K562 (cell line): ENCODE results near the gene OR10G3. TPM values are rescaled to one million over a fixed set of nuclear protein-coding genes. Genes with fewer than 3 reads are reported as not detected.
A peak's percentile ranks its signal among the peaks of the same experiment; 100 is the strongest.

Source experiments
- BCOR ChIP-seq: fragments of 450-650 bp; IDR thresholded peaks from 2 replicates; pipeline ENCODE4 v1.6.1; 2016
- BRF2 ChIP-seq: IDR thresholded peaks from 3 replicates; pipeline ENCODE4 v1.6.1; 2011; ENCODE audit warnings: borderline replicate concordance, mild to moderate bottlenecking; ENCODE audit not compliant: insufficient read length, insufficient read depth
- CC2D1A ChIP-seq: fragments of 450-650 bp; IDR thresholded peaks from 2 replicates; pipeline ENCODE4 v1.6.1; 2017; ENCODE audit warnings: mild to moderate bottlenecking
- CHD2 ChIP-seq: IDR thresholded peaks from 2 replicates; pipeline ENCODE4 v1.6.1; 2011; ENCODE audit warnings: low read depth, low read length
- CTBP1 ChIP-seq: fragments of 450-650 bp; IDR thresholded peaks from 2 replicates; pipeline ENCODE4 v1.6.1; 2016; ENCODE audit warnings: borderline replicate concordance
- EP400 ChIP-seq: fragments of 450-650 bp; IDR thresholded peaks from 2 replicates; pipeline ENCODE4 v1.6.1; 2017; ENCODE audit warnings: antibody characterized with exemption, mild to moderate bottlenecking, moderate library complexity
- FOXJ2 ChIP-seq: fragments of 200-800 bp; sonication (Bioruptor generic); IDR thresholded peaks from 2 replicates; pipeline ENCODE4 v1.6.1; 2016; ENCODE audit warnings: missing genetic modification characterization, missing compliant biosample characterization
- JUND ChIP-seq, 2 experiments: IDR thresholded peaks; 2 replicates in 1 of 2; 3 replicates in 1 of 2; pipeline ENCODE4 v1.6.1; 2011; ENCODE audit warnings: borderline replicate concordance in 2 of 2, low read depth in 2 of 2, low read length in 2 of 2, improper control_type of control experiment in 1 of 2, missing biosample characterization in 1 of 2, missing genetic modification characterization in 1 of 2, missing genetic modification reagents in 1 of 2
- NR2C1 ChIP-seq, 2 experiments: fragments of 450-650 bp; IDR thresholded peaks; 2 replicates each; pipeline ENCODE4 v1.6.1; 2017; ENCODE audit warnings: mild to moderate bottlenecking in 2 of 2, antibody characterized with exemption in 1 of 2, inconsistent platforms in 1 of 2, missing compliant biosample characterization in 1 of 2, missing genetic modification characterization in 1 of 2
- PHB ChIP-seq: fragments of 250-450 bp; sonication (Bioruptor Pico); IDR thresholded peaks from 2 replicates; pipeline ENCODE4 v1.5.0; 2021
- RAD21 ChIP-seq, 2 experiments: fragments of 250-450 bp in 1 of 2; fragments of 450-650 bp in 1 of 2; sonication (Bioruptor Pico) in 1 of 2; formaldehyde crosslinking in 1 of 2; IDR thresholded peaks in 1 of 2; conservative IDR thresholded peaks in 1 of 2; 2 replicates each; pipeline versions ENCODE4 v1.4.0 to v1.8.0; 2020 to 2022; ENCODE audit warnings: mild to moderate bottlenecking in 2 of 2, moderate library complexity in 1 of 2
- RB1 ChIP-seq: fragments of 450-650 bp; IDR thresholded peaks from 2 replicates; pipeline ENCODE4 v1.6.1; 2017; ENCODE audit warnings: low read depth, mild to moderate bottlenecking
- RFX1 ChIP-seq: fragments of 450-650 bp; IDR thresholded peaks from 2 replicates; pipeline ENCODE4 v1.6.1; 2016; ENCODE audit warnings: mild to moderate bottlenecking, moderate library complexity
- SMC3 ChIP-seq: conservative IDR thresholded peaks from 2 replicates; pipeline ENCODE4 v1.6.1; 2011; ENCODE audit warnings: low read depth, low read length, improper control_type of control experiment; ENCODE audit not compliant: insufficient read depth
- TBL1XR1 ChIP-seq, 2 experiments: IDR thresholded peaks; 2 replicates each; pipeline ENCODE4 v1.6.1; 2012; ENCODE audit warnings: improper control_type of control experiment in 2 of 2, low read length in 2 of 2, mild to moderate bottlenecking in 1 of 2
- VEZF1 ChIP-seq: fragments of 200-800 bp; sonication (Bioruptor generic); IDR thresholded peaks from 2 replicates; pipeline ENCODE4 v1.6.1; 2017; ENCODE audit warnings: missing genetic modification characterization, missing compliant biosample characterization
- ZBTB17 ChIP-seq: fragments of 450-650 bp; formaldehyde crosslinking; IDR thresholded peaks from 2 replicates; pipeline ENCODE4 v1.4.0; 2020; ENCODE audit warnings: mild to moderate bottlenecking
- ZMIZ1 ChIP-seq, 2 experiments: fragments of 150-350 bp in 1 of 2; IDR thresholded peaks; 2 replicates each; pipeline ENCODE4 v1.6.1; 2012 to 2016; ENCODE audit warnings: low read depth in 2 of 2, low read length in 2 of 2, mild to moderate bottlenecking in 1 of 2, moderate library complexity in 1 of 2
- ZNF24 ChIP-seq: fragments of 450-650 bp; IDR thresholded peaks from 2 replicates; pipeline ENCODE4 v1.6.1; 2016
- polyA plus RNA-seq, 8 experiments: library from polyadenylated mRNA; depleted of rRNA in 4 of 8; stranded (reverse) in 5 of 8; unstranded in 3 of 8; fragments of >200 nt; fragmentation: Nextera tagmentation in 2 of 8; fragmentation: Illumina TruSeq in 1 of 8; extraction: Ambion mirVana in 2 of 8; extraction: Trizol in 1 of 8; gene quantifications; 2 replicates each; pipeline versions ENCODE4 v1.2.1 to v1.2.3, GENCODE V29; 2011 to 2014; ENCODE audit warnings: inconsistent platforms in 1 of 8, missing spikeins in 1 of 8
- total RNA-seq, 7 experiments: library from RNA; depleted of rRNA in 6 of 7; stranded (reverse); fragments of >200 nt in 6 of 7; fragmentation: Illumina TruSeq in 2 of 7; extraction: Trizol in 2 of 7; gene quantifications; 2 replicates each; pipeline versions ENCODE4 v1.2.1 to v1.2.3, GENCODE V29; 2011 to 2021; ENCODE audit warnings: low replicate concordance in 1 of 7
- TF ChIP-seq, protein P1 (sequence below): sonication (generic); IDR thresholded peaks from 2 replicates; pipeline ENCODE4 v1.6.1; 2016

The OR10G3 gene
- total and polyA plus RNA-seq, 9 of the 15 experiments (the other 6 are each of a cell fraction or from before 2014, with no cell fraction given): not detected

- TF ChIP-seq RFX1 (peak; percentile 80), SMC3 (peak; percentile 79), CHD2 (0 out of 2 replicates have a peak, but pooled peaks have one; percentile 19), FOXJ2 (tag) (peak; percentile 93), ZMIZ1 (IDR thresholded peaks at IDR 0.05; ENCODE audit: low read depth in 2 of 2, low read length in 2 of 2) (peak in 1 of 2 experiments; percentile 62; a peak in 1 of 4 replicates), PHB (no peak), EP400 (peak; percentile 16; the same call in 1 of the 2 replicates), BRF2 (no peak), ZNF24 (peak; percentile 14; the same call in 1 of the 2 replicates), RB1 (0 out of 2 replicates have a peak, but pooled peaks have one; percentile 29), VEZF1 (peak; percentile 46), RAD21 (CRISPR knock-in tag; conservative IDR thresholded peaks at IDR 0.05 in 1 of 2, IDR thresholded peaks at IDR 0.05 in 1 of 2) (peak; percentile 72 to 77), BCOR (peak; percentile 10; the same call in 1 of the 2 replicates), CC2D1A (peak; percentile 56; the same call in 1 of the 2 replicates), JUND (IDR thresholded peaks at IDR 0.05; ENCODE audit: borderline replicate concordance, low read depth, low read length) (no peak), JUND (tag; IDR thresholded peaks at IDR 0.05; ENCODE audit: borderline replicate concordance, low read depth, low read length) (no peak), ZBTB17 (CRISPR knock-in tag) (peak; percentile 94), TBL1XR1 (IDR thresholded peaks at IDR 0.05; ENCODE audit: low read length in 2 of 2) (peak in 1 of 2 experiments; percentile 20; a peak in 1 of 4 replicates), CTBP1 (0 out of 2 replicates have a peak, but pooled peaks have one; percentile 11), NR2C1 (IDR thresholded peaks at IDR 0.05) (no peak), NR2C1 (tag; IDR thresholded peaks at IDR 0.05) (peak; percentile 34; the same call in 1 of the 2 replicates)
- TF ChIP-seq, protein P1, sequence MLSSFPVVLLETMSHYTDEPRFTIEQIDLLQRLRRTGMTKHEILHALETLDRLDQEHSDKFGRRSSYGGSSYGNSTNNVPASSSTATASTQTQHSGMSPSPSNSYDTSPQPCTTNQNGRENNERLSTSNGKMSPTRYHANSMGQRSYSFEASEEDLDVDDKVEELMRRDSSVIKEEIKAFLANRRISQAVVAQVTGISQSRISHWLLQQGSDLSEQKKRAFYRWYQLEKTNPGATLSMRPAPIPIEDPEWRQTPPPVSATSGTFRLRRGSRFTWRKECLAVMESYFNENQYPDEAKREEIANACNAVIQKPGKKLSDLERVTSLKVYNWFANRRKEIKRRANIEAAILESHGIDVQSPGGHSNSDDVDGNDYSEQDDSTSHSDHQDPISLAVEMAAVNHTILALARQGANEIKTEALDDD: peak; percentile 68
Observed at GRCh38 chr14:21557084-21557901, 22.6 kb downstream of the OR10G3 start (continued).
